Skeletal muscle cell (primary cell): ENCODE results near the gene LPIN1.
"Not testable (repeated sequence)": the region's sequence is repeated elsewhere in the genome, so short reads cannot be mapped to it uniquely, and the experiment has no call there.

ENCODE experiments used
- DNase-seq: peaks from one replicate; pipeline ENCODE4 v3.0.0-alpha.2; 2010; ENCODE audit warnings: low read depth
- H3K4me3 ChIP-seq: 2 replicates; pipeline ENCODE4 v1.5.1; 2011; ENCODE audit warnings: low read depth, mild to moderate bottlenecking, control low read depth, low read length, moderate library complexity

Gene LPIN1

DNA sequence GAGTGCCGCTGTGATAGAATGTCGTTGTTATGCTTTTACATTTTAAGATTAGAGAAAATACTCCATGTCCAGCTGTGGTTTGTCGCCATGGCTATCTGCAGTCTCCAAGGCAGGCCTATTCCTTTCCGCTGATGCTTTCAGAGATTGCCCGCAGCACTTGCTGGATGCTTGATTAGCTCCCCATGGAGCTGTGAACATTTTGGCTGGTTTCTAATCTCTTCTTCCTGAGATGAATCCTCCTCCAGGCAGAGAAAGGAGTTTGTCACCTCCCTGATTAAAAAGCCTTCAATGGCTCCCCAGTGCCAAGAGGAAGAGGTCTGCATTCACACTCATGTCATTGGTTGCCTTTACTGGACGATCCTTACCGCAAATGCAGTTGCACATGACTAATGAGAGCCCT, 32.6 kb upstream of the LPIN1 start:
- no peak for DNase-seq
- no peak overlapping the region for H3K4me3 ChIP-seq

DNA sequence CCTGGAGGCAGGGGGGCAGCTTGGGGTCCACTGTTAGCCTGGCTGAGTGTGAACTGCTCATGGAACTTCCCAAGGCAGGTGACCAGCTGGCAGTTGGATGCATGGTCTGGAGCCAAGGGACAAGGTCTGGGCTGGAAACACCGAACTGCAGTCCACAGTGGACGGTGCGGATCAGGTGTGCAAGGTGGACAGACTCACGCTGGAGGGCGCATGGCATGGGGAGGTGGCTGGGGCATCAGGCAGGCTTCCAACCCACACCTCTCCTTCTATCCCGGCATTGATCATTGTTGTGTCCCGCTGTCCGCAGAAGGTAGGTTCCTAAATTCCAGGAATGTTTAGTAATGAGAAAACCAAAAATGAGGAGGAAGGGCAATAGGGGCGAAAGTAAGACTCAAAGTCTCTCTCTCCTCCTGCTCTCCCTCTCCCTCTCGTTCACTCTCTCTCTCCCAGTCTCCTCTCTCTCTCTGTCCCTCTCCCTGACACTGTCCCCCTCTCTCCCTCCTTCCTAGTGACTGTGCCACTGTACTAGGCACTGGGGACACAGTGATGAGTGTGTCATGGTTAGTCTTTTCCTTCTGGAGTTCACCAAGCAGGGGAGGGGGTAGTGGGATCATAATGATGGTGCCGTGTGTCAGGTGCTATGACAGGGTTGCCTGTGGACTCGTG, 30.3 kb upstream of the LPIN1 start:
- no peak overlapping the region for H3K4me3 ChIP-seq
- DNase-seq = no peak

DNA sequence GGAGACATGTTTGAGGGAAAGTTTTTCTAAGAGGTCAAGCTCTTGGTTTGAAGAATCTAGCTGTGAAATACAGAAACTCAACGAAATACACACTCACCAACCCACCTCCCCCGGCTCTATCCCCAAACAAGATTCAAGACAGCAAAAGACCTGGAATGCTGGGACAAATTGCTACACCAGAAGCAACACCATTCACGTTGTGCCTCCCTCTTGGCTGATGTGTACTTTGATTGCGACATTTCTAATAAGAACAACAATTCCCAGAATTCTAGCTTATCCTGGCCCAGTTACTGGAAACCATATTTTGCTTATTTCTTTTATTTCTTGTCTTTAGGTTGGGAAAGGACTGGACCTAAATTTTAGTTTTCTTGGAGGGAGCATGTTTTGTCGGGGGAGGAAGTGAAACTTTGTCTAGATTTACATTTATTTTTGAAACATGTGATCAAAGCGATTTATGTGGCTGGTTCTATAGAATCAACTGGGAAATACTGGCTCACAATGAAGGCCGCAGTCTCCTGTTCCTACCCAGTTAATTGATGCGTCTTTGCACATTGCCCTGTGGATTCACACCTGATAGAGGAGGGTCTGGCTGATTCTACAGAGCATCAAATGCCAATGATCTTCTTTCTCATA, 29.6 kb upstream of the LPIN1 start:
- no peak overlapping the region for H3K4me3 ChIP-seq
- peak; percentile 62 for DNase-seq

DNA sequence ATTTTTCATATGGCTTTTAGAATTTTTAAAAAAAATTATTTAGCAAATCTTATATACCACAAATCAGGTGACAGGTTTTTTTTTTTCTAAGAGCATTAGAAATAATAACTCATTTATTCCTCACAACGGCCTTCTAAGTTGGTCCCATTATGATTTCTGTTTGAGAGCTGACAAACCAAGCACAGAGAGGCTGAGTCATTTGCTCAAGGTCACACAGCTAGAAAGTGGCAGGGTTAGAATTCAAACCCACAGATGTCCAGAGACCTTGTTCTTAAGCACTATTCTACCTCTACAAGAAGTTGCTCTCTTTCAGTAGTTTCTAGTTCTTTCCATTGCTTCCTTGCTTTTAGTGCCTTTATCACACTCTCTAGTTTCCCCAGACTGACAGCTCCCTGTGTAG, 28.8 kb upstream of the LPIN1 start:
- DNase-seq = no peak
- H3K4me3 ChIP-seq = no peak overlapping the region

DNA sequence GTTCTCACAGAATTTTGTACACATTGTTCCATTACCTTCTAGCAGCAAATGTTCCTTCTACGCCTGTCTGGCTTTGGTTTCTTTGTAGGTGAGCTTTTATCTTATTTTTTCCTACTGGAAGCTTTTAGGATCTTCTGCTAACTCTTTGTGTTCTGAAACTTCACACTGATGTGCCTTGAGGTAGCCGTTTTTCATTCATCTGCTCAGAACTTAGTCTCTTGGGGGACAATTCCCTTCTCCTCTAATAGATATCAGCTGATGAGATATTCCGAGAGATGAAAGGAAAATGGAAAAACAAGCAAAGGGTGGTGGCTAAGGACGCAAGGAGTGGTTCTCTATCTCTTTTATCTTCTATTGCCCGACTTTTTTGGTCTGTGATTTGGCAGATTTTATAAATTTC, 27.8 kb upstream of the LPIN1 start:
- H3K4me3 ChIP-seq = no peak overlapping the region
- no peak for DNase-seq

GRCh38 chr2:11719230-11719977, 27.0 kb upstream of the LPIN1 start:
- H3K4me3 ChIP-seq = no peak overlapping the region
- no peak for DNase-seq

DNA sequence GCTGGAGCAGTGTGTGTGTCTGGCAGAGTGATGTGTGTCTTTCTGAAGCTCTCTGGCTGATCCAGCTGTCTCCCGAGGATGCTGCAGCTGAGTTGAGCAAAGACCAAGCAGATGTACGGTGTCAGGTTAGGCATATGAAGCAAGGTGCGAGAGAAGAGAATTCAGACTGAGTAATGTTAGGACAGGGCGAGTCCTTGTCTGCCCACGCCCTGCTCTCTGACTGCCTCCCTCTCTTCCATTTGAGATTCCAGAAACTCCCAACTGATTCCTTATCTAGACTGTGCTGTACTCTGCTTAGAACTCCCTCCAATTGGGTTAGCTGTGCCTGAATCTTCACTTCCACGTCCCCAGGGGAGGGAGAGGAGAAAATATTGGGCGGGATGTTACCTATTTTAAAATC, 25.7 kb upstream of the LPIN1 start:
- DNase-seq = no peak
- H3K4me3 ChIP-seq = no peak overlapping the region

- no peak for DNase-seq
Measured at GRCh38 chr2:11722292-11723060, 24.0 kb upstream of the LPIN1 start.

GRCh38 chr2:11723061-11723371, 23.4 kb upstream of the LPIN1 start:
- no peak for DNase-seq
- H3K4me3 ChIP-seq = no peak overlapping the region

More at GRCh38 chr2:11722292-11723060, 24.0 kb upstream of the LPIN1 start:
- no peak overlapping the region for H3K4me3 ChIP-seq

GRCh38 chr2:11724151-11724550, 22.3 kb upstream of the LPIN1 start:
- DNase-seq = no peak
- H3K4me3 ChIP-seq = no peak overlapping the region

DNA sequence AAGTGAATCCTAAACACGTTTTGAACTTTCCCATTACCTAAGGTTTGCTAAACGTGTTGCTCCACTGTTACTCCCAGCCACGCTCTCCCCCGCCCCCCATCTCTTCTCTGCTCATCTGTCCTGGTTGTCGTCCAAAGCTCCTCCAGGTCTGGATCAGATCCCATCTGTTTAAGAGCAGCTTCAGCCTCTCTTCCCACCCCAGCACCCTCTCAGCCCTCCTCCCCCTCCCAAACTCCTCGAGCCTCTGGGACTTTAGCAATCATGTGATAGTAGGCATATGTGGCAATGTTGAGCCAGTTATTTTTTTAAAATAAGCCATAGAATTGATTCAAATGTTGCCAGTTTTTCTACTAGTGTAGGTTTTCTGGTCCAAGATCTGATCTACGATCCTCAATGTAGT, 20.0 kb upstream of the LPIN1 start:
- DNase-seq = no peak
- no peak overlapping the region for H3K4me3 ChIP-seq

- no peak overlapping the region for H3K4me3 ChIP-seq
- DNase-seq = no peak
Measured at GRCh38 chr2:11729362-11730212, 16.8 kb upstream of the LPIN1 start.

DNA sequence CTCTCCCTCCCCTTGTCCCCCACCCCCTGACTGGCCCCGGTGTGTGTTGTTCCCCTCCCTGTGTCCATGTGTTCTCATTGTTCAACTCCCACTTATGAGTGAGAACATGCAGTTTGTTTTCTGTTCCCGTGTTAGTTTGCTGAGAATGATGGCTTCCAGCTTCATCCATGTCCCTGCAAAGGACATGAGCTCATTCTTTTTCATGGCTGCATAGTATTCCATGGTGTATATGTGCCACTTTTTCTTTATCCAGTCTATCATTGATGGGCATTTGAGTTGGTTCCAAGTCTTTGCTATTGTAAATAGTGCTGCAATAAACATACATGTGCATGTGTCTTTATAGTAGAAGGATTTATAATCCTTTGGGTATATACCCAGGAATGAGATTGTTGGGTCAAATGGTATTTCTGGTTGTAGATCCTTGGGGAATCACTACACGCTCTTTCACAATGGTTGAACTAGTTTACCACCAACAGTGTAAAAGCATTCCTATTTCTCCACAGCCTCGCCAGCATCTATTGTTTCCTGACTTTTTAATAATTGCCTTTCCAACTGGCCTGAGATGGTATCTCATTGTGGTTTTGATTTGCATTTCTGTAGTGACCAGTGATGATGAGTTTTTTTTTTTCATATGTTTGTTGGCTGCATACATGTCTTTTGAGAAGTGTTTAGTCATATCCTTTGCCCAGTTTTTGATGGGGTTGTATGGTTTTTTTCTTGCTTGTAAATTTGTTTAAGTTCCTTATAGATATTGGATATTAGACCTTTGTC, 15.0 kb upstream of the LPIN1 start:
- not testable (repeated sequence) for DNase-seq, H3K4me3 ChIP-seq

GRCh38 chr2:11732587-11732986, 13.8 kb upstream of the LPIN1 start:
- no peak for DNase-seq
- H3K4me3 ChIP-seq = no peak overlapping the region

DNA sequence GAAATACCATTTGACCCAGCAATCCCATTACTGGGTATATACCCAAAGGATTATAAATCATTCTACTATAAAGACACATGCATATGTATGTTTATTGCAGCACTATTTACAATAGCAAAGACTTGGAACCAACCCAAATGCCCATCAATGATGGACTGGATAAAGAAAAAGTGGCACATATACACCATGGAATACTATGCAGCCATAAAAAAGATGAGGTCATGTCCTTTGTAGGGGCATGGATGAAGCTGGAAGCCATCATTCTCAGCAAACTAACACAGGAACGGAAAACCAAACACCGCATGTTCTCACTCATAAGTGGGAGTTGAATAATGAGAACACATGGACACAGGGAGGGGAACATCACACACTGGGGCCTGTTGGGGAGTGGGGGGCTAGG, 8.6 kb upstream of the LPIN1 start:
- H3K4me3 ChIP-seq, DNase-seq: not testable (repeated sequence)

GRCh38 chr2:11738589-11739436, 7.6 kb upstream of the LPIN1 start:
- DNase-seq = peak; percentile 69
- no peak overlapping the region for H3K4me3 ChIP-seq

- no peak for DNase-seq
- no peak overlapping the region for H3K4me3 ChIP-seq
Measured at GRCh38 chr2:11740723-11741122, 5.7 kb upstream of the LPIN1 start.

- no peak overlapping the region for H3K4me3 ChIP-seq
- DNase-seq = no peak
Measured at GRCh38 chr2:11742317-11742701, 4.1 kb upstream of the LPIN1 start.
